ENCODE measurements around the gene PAIP2B. TPM values are rescaled to one million over a fixed set of nuclear protein-coding genes. Genes with fewer than 3 reads are reported as not detected.
"Not testable (repeated sequence)": the region's sequence is repeated elsewhere in the genome, so short reads cannot be mapped to it uniquely, and the experiment has no call there.

The PAIP2B gene
- total and polyA plus RNA-seq, 4 donors, result 14.0 to 42.3 (median 19.5) TPM

DNA sequence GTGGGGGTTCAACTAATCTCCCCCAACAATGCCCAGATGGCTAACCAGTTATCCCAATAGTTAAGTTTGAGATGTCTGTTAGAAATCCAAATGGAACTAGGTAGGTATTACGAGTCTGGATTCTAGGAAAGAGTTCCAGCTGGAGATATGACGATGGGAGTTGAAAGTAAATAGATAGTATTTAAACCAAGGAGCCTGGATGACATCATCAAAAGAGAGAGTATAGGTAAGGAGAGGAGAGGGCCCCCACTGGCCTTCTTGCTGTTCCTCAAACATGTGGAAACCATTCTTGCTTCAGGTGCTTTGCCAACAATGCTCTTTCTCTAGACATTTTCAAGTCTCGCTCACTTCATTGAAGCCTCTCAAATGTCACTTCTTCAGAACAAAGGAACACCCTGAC is 26.0 kb upstream of the PAIP2B start:
- H3K4me1 ChIP-seq (ENCODE audit: control insufficient read depth, insufficient read depth, low read length), result peaks cover 3% of the 10 kb centered on the region
- no peaks in the 10 kb centered on the region for H3K36me3 ChIP-seq (ENCODE audit: control insufficient read depth, insufficient read depth, low read length)
- no peak for DNase-seq (ENCODE audit: low read depth in 4 of 6, low spot score in 6 of 6)
- WGBS (ENCODE audit: insufficient coverage), result 90% methylated on average over 3 of the region's 3 CpGs
- H3K27ac ChIP-seq (ENCODE audit: low read depth, low read length), result no peak overlapping the region
- H3K27me3 ChIP-seq (ENCODE audit: control insufficient read depth, insufficient read depth, low read length), result no peaks in the 10 kb centered on the region
- no peak overlapping the region for H3K4me3 ChIP-seq (ENCODE audit: low read depth, low read length)
- no peaks in the 10 kb centered on the region for H3K9me3 ChIP-seq (ENCODE audit: control insufficient read depth, insufficient read depth, low read length)

DNA sequence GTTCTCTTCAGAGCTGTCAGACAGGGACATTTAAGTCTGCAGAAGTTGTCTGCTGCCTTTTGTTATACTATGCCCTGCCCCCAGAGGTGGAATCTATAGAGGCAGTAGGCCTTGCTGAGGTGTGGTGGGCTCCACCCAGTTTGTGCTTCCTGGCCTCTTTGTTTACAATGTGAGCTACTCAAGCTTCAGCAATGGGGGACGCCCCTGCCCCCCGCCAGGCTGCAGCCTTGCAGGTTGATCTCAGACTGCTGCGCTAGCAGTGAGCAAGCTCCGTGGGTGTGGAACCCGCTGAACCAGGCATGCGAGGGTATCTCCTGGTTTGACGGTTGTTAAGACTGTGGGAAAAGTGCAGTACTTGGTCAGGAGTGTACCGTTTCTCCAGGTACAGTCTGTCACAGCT is 24.0 kb upstream of the PAIP2B start:
- peaks cover under 1% of the 10 kb centered on the region for H3K9me3 ChIP-seq (ENCODE audit: control insufficient read depth, insufficient read depth, low read length)
- DNase-seq (ENCODE audit: low read depth in 4 of 6, low spot score in 6 of 6), result no peak
- no peaks in the 10 kb centered on the region for H3K27me3 ChIP-seq (ENCODE audit: control insufficient read depth, insufficient read depth, low read length)
- H3K36me3 ChIP-seq (ENCODE audit: control insufficient read depth, insufficient read depth, low read length), result no peaks in the 10 kb centered on the region
- H3K27ac ChIP-seq (ENCODE audit: low read depth, low read length), result no peak overlapping the region
- peaks cover 3% of the 10 kb centered on the region for H3K4me1 ChIP-seq (ENCODE audit: control insufficient read depth, insufficient read depth, low read length)
- H3K4me3 ChIP-seq (ENCODE audit: low read depth, low read length), result no peak overlapping the region
- WGBS (ENCODE audit: insufficient coverage), result 92% methylated on average over 8 of the region's 8 CpGs

DNA sequence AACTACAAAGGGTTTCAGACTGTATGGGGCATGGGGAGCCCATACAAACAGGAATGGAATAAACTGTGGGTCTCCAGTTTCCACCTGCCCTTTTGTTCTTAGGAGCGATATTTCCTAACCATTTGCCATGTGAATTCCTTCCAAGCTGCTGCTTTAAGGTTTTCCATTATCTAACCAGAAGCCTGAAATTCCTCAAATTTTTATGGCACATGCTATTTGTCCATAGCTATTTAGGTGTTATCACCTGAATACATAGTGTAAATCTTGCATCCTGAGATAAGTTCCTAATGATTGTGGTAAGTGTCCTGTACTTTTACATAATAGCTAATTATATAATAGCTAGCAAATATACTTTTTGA is 17.4 kb upstream of the PAIP2B start:
- 80% methylated on average over 1 of the region's 1 CpG for WGBS (ENCODE audit: insufficient coverage)
- no peak for DNase-seq (ENCODE audit: low read depth in 4 of 6, low spot score in 6 of 6)
- Histone ChIP-seq H3K4me3 (ENCODE audit: low read depth, low read length) (no peak overlapping the region), H3K36me3 (ENCODE audit: control insufficient read depth, insufficient read depth, low read length) (no peaks in the 10 kb centered on the region), H3K4me1 (ENCODE audit: control insufficient read depth, insufficient read depth, low read length) (no peaks in the 10 kb centered on the region), H3K27ac (ENCODE audit: low read depth, low read length) (no peak overlapping the region), H3K9me3 (ENCODE audit: control insufficient read depth, insufficient read depth, low read length) (peaks cover 1% of the 10 kb centered on the region), H3K27me3 (ENCODE audit: control insufficient read depth, insufficient read depth, low read length) (no peaks in the 10 kb centered on the region)

DNA sequence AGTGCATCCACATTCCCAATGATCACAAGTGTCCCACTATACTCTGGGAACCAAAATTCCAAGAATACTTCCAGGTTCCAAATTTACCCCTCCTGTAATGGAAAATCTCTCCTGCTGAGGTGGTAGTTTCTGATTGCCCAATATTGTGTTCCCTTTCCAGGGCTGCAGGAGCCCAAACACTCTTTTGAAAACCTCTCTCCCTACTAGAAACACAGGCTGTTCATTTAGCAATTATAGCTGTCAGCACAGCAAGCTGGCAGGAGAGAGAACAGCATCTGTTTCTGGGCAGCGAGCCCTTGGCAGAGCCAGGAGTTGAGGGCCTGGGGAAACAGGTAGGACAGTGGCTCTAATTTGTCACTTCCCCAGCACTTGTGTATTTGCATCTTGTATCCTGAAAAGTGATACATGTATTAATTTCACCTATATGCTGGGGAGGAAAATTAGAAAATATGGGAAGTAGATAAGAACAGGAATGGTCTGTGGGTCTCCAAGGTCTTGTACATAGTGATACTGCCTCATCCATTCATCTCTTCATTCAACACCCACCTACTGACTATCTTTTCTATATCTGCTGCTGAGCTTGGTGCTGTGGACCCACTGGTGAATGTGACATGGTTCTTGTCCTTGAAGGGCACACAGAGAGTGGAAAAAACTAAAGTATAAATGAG is 16.9 kb upstream of the PAIP2B start:
- Histone ChIP-seq H3K27ac (ENCODE audit: low read depth, low read length) (no peak overlapping the region), H3K36me3 (ENCODE audit: control insufficient read depth, insufficient read depth, low read length) (no peaks in the 10 kb centered on the region)
- 40% methylated on average over 1 of the region's 1 CpG for WGBS (ENCODE audit: insufficient coverage)

DNA sequence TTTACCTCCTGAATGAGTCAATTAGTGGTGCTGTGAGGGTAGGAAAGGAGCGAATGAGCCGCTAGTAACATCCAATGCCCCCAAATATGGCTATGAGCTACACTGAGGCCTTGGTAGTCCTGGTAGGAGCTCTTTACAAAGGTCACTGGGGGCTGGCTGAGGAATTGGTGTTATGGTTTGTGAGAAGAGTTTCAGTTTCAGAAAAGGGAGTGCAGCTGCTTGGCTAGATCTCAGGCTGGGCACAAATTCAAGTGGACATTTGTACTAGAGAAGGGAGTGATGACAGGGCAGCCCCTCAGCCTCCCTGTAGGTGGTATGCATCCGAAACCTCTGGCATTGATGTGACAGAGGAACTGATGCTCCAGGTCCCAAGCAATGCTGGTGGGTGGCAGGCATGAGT is 13.9 kb upstream of the PAIP2B start:
- H3K36me3 ChIP-seq (ENCODE audit: control insufficient read depth, insufficient read depth, low read length), result no peaks in the 10 kb centered on the region
- H3K4me3 ChIP-seq (ENCODE audit: low read depth, low read length), result no peak overlapping the region
- H3K4me1 ChIP-seq (ENCODE audit: control insufficient read depth, insufficient read depth, low read length), result no peaks in the 10 kb centered on the region
- WGBS (ENCODE audit: insufficient coverage), result 67% methylated on average over 3 of the region's 3 CpGs
- H3K9me3 ChIP-seq (ENCODE audit: control insufficient read depth, insufficient read depth, low read length), result no peaks in the 10 kb centered on the region
- no peak for DNase-seq (ENCODE audit: low read depth in 4 of 6, low spot score in 6 of 6)
- no peak overlapping the region for H3K27ac ChIP-seq (ENCODE audit: low read depth, low read length)
- no peaks in the 10 kb centered on the region for H3K27me3 ChIP-seq (ENCODE audit: control insufficient read depth, insufficient read depth, low read length)

More for the DNA sequence above, 16.9 kb upstream of the PAIP2B start:
- H3K9me3 ChIP-seq (ENCODE audit: control insufficient read depth, insufficient read depth, low read length), result peaks cover 1% of the 10 kb centered on the region
- DNase-seq (ENCODE audit: low read depth in 4 of 6, low spot score in 6 of 6), result peak in 3 of 6 donors; percentile 12 to 71 (median 51)
- H3K4me3 ChIP-seq (ENCODE audit: low read depth, low read length), result no peak overlapping the region
- H3K4me1 ChIP-seq (ENCODE audit: control insufficient read depth, insufficient read depth, low read length), result no peaks in the 10 kb centered on the region
- H3K27me3 ChIP-seq (ENCODE audit: control insufficient read depth, insufficient read depth, low read length), result no peaks in the 10 kb centered on the region

DNA sequence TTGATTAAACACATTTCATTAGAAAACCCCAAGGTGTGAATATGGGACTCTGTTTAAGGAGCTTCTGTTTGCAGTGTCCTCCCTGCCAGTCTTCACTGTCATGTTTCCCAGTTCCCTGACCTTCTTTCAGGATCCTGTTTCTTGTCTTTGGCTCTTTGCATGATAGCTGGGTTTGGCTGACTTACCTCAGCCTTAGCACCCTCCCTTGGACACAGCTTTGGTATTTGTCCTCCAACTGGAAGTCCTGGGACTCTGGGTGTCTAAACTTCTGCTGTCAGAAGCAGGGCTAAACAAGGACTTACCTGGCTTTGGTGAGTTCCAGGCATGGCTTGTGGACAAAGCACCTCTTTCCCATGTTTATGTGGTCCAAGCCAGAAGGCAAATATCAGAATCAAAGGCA is 11.2 kb upstream of the PAIP2B start:
- Histone ChIP-seq H3K9me3 (ENCODE audit: control insufficient read depth, insufficient read depth, low read length) (no peaks in the 10 kb centered on the region), H3K4me1 (ENCODE audit: control insufficient read depth, insufficient read depth, low read length) (no peaks in the 10 kb centered on the region), H3K4me3 (ENCODE audit: low read depth, low read length) (no peak overlapping the region), H3K27me3 (ENCODE audit: control insufficient read depth, insufficient read depth, low read length) (no peaks in the 10 kb centered on the region), H3K27ac (ENCODE audit: low read depth, low read length) (no peak overlapping the region), H3K36me3 (ENCODE audit: control insufficient read depth, insufficient read depth, low read length) (no peaks in the 10 kb centered on the region)
- DNase-seq (ENCODE audit: low read depth in 4 of 6, low spot score in 6 of 6), result no peak

DNA sequence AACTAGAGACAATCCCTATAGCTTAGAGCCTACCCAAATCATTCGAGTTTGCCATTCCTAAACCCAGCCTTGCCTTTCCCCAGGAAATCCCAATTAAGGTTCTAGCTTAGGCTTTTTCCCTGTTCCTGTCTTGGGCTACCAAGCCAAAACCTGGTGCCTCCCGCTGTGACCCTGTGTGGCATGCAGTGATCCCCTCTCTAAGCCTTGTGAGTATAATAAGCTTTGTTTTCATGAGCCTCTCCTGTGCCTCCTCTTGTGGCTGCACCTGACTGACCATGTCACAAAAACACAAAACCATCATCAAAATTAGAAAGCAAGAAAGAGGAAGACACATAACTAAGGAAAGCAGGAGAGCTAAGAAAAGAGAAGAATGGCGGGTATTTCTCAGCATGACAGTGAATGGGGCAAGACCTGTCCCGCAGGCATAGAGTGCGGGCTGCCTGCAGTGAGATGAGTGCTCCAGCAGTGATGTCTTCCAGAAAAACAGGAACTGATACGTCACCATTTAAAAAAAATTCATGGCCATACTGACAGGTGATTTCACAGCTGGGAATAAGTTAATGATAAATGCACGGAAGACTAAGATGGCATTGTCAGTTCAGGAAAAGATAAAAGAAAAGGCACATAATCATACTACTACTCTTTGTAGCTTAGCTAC is 9.2 kb upstream of the PAIP2B start:
- no peak overlapping the region for H3K4me3 ChIP-seq (ENCODE audit: low read depth, low read length)
- 64% methylated on average over 3 of the region's 7 CpGs for WGBS (ENCODE audit: insufficient coverage)
- DNase-seq (ENCODE audit: low read depth in 4 of 6, low spot score in 6 of 6), result no peak
- H3K4me1 ChIP-seq (ENCODE audit: control insufficient read depth, insufficient read depth, low read length), result no peaks in the 10 kb centered on the region
- H3K27ac ChIP-seq (ENCODE audit: low read depth, low read length), result no peak overlapping the region
- no peaks in the 10 kb centered on the region for H3K27me3 ChIP-seq (ENCODE audit: control insufficient read depth, insufficient read depth, low read length)
- H3K36me3 ChIP-seq (ENCODE audit: control insufficient read depth, insufficient read depth, low read length), result no peaks in the 10 kb centered on the region
- no peaks in the 10 kb centered on the region for H3K9me3 ChIP-seq (ENCODE audit: control insufficient read depth, insufficient read depth, low read length)

DNA sequence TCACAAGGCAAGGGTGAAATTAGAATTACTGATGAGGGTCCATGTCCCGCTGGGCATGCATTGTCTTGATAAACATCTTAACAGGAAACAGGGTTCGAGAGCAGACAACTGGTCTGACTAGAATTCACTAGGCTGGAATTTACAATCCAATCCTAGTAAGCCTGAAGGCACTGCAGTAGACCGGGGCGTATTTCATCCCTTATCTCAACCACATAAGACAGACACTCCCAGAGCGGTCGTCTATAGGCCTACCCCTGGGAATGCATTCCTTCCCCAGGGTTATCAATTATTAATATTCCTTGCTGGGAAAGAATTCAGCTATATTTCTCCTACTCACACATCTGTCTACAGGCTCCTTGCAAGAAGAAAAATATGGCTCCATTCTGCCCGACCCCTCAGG is 6.2 kb upstream of the PAIP2B start:
- H3K27ac ChIP-seq (ENCODE audit: low read depth, low read length); H3K4me3 ChIP-seq (ENCODE audit: low read depth, low read length); H3K4me1 ChIP-seq (ENCODE audit: control insufficient read depth, insufficient read depth, low read length); H3K36me3 ChIP-seq (ENCODE audit: control insufficient read depth, insufficient read depth, low read length); DNase-seq (ENCODE audit: low read depth in 4 of 6, low spot score in 6 of 6); H3K9me3 ChIP-seq (ENCODE audit: control insufficient read depth, insufficient read depth, low read length); H3K27me3 ChIP-seq (ENCODE audit: control insufficient read depth, insufficient read depth, low read length): not testable (repeated sequence)
- 74% methylated on average over 3 of the region's 7 CpGs for WGBS (ENCODE audit: insufficient coverage)

DNA sequence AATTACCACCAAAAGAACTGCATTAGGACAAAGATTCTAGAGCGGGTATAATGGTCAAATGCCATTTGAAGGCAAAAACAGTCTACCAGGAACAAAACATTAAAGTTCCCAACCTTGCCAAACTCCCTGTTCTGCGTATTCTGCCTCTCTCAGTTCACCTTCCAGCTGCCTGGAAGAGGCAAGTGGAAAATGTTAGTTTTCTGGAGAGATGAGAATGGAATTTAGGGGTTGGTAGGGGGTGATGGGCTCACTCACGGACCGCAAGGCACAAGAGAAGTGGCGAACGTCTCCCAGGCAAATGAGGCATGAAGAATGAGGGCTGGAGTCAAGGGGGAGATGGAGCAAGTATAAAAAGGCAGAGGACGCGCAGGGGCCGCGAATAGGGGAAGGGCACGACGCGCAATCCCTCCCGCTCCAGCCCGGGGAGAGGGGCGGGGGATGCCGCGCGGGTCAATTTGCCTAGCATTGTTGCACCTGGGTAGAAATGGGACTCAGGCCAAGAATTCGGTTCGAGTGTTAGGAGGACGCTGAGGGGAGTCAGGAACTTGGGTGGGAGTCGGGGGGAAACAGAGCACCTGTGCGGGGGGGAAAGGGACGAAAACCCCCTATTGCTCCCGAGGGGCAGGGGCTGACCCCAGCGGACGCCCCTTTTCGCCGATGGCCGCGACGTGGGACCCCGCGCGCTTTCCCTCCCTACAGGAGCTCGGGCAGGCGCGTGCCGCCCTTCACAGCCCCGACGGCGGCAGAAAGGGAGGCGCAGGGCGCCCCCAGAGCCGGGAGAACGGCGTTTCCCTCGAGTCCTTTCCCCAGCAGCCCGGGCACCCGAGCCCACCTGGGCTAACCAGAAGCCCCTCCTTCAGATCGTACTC is 573 bp downstream of the PAIP2B start:
- Histone ChIP-seq H3K4me3 (ENCODE audit: low read depth, low read length) (peak overlapping the region; percentile 76), H3K36me3 (ENCODE audit: control insufficient read depth, insufficient read depth, low read length) (no peaks in the 10 kb centered on the region), H3K9me3 (ENCODE audit: control insufficient read depth, insufficient read depth, low read length) (no peaks in the 10 kb centered on the region), H3K27ac (ENCODE audit: low read depth, low read length) (peak overlapping the region; percentile 84), H3K4me1 (ENCODE audit: control insufficient read depth, insufficient read depth, low read length) (peaks cover 12% of the 10 kb centered on the region), H3K27me3 (ENCODE audit: control insufficient read depth, insufficient read depth, low read length) (no peaks in the 10 kb centered on the region)
- WGBS (ENCODE audit: insufficient coverage), result under 1% methylated on average over 51 of the region's 52 CpGs
- DNase-seq (ENCODE audit: low read depth in 4 of 6, low spot score in 6 of 6), result peak in 3 of 6 donors; percentile 19 to 59 (median 53)

Data from spinal cord (tissue), 10 donors.